Measurements from ENCODE around the gene LPXN.

DNA sequence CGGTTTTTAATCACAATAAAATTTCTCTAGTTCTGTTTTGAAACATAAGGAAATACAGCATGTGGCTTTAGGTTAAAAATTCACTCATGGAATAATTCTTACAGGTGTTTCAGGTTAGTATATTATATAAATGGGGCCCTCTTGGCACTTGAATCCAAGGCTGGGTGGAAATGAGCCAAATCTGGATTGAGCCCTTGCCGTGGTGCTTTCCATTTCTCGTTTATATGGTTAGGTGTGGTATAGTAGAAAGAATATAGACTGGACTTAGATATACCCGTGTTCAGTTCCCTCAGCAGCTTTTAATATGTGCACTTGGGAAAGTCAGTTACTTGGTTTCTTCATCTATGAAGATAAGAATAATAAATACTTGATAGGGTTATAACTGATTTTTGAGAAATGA, 19.2 kb upstream of the LPXN start:
- TF ChIP-seq, protein P1, sequence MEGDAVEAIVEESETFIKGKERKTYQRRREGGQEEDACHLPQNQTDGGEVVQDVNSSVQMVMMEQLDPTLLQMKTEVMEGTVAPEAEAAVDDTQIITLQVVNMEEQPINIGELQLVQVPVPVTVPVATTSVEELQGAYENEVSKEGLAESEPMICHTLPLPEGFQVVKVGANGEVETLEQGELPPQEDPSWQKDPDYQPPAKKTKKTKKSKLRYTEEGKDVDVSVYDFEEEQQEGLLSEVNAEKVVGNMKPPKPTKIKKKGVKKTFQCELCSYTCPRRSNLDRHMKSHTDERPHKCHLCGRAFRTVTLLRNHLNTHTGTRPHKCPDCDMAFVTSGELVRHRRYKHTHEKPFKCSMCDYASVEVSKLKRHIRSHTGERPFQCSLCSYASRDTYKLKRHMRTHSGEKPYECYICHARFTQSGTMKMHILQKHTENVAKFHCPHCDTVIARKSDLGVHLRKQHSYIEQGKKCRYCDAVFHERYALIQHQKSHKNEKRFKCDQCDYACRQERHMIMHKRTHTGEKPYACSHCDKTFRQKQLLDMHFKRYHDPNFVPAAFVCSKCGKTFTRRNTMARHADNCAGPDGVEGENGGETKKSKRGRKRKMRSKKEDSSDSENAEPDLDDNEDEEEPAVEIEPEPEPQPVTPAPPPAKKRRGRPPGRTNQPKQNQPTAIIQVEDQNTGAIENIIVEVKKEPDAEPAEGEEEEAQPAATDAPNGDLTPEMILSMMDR (IDR thresholded peaks at IDR 0.05), result no peak
- TF ChIP-seq POLR2A (IDR thresholded peaks at IDR 0.05), result no peak
